ENCODE results near the gene DCLK2. TPM values are rescaled to one million over a fixed set of nuclear protein-coding genes. Genes with fewer than 3 reads are reported as not detected.

DCLK2 gene
- total and polyA plus RNA-seq, 5 donors = 7.3 to 15.3 (median 13.1) TPM

DNA sequence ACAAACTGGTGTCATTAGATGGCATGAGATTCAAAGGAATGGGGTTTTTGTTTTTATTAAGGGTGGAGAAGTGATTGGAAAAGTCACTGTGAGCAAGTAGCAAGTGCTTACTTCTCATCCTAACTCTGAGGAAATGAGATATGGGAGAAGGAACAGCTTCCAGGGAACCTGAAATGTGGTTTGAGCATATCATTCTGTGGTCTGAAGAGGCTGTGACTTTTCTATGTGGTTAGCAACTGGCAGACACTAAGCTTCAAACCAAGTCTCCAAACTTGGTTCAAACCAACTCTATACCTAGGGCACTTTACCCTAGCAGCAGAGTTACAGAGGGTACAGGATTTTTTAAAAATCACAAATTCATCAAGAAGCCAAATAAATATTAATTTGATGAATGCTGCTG is 58.2 kb downstream of the DCLK2 start:
- DNase-seq (no peak), ATAC-seq (no peak)
- intact Hi-C loops (cut with DNase I) = no loop called here
- Histone ChIP-seq H3K9me3 (ENCODE audit: control insufficient read depth, low read length) (no peaks in the 10 kb centered on the region), H3K4me1 (ENCODE audit: control insufficient read depth, insufficient read depth, low read length) (peaks cover 2% of the 10 kb centered on the region), H3K27ac (ENCODE audit: low read length) (no peak overlapping the region), H3K27me3 (ENCODE audit: control insufficient read depth, insufficient read depth) (no peaks in the 10 kb centered on the region), H3K4me3 (ENCODE audit: low read length) (no peak overlapping the region)

DNA sequence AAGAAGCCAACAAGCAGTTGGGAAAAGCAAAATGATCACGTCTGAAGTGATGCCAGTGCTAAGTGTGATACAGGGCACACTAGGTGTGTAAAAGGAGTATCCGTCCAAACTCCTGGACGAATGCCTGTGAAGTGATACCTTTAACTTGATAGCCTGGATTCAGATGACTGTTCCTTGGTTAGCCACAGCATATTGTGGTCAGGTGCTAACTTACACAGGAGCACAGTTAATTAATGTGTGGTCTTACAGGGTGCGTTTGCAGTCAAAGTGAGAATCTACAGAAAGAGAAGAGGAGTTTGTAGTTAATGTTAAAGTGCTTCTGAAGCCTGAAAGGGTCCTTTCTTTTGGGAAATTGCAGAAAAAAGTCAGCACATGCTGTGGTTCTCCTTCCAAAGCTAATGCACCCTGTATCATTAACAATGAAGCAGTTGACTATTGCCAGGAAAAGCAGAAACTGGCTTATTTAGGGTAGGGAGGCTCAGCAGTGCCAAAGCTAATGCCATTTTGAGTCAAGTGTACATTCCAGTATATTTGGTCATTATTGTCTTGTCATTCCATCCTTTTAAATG is 61.1 kb downstream of the DCLK2 start:
- intact Hi-C loops (cut with DNase I) = no loop called here
- H3K4me1 ChIP-seq (ENCODE audit: control insufficient read depth, insufficient read depth, low read length) = peaks cover 2% of the 10 kb centered on the region
- H3K4me3 ChIP-seq (ENCODE audit: low read length) = no peak overlapping the region
- 88% methylated on average over 4 of the region's 4 CpGs for WGBS
- no peaks in the 10 kb centered on the region for H3K27me3 ChIP-seq (ENCODE audit: control insufficient read depth, insufficient read depth)
- DNase-seq (no peak), ATAC-seq (no peak)
- no peaks in the 10 kb centered on the region for H3K9me3 ChIP-seq (ENCODE audit: control insufficient read depth, low read length)
- no peak overlapping the region for H3K27ac ChIP-seq (ENCODE audit: low read length)

DNA sequence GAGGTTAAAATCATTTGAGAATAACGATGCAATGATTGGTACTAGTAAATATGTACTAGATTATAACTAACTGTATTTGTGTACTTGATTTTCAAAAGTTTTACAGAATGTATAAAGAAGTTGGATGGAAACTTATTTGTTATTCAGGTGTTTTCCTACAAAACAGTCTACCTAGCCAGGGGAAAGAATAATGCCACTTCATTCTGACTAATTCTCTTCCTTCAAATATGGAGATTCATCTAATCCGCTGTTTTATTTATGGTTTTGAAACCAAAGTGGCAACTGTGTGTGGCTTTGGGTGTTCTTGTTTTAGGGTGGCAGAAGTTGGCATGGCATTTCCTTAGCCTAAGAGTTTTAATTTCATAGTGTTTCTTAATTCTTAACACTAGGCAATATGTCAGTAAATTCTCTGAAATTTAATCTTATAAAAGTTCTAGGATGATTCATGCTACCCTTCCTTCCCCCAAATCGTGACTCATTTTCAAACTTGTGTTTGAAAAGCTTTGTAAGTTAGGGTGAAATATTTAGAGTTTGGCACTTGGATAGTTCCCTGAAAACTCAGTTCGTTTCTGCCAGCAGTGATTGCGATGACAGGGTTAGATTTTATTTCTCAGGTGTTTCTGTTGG is 62.6 kb downstream of the DCLK2 start:
- H3K4me3 ChIP-seq (ENCODE audit: low read length) = no peak overlapping the region
- no peaks in the 10 kb centered on the region for H3K27me3 ChIP-seq (ENCODE audit: control insufficient read depth, insufficient read depth)
- intact Hi-C loops (cut with DNase I) = no loop called here
- H3K9me3 ChIP-seq (ENCODE audit: control insufficient read depth, low read length) = no peaks in the 10 kb centered on the region
- ATAC-seq = no peak
- WGBS = 65% methylated on average over 5 of the region's 5 CpGs
- H3K4me1 ChIP-seq (ENCODE audit: control insufficient read depth, insufficient read depth, low read length) = peaks cover 2% of the 10 kb centered on the region
- DNase-seq = no peak
- H3K27ac ChIP-seq (ENCODE audit: low read length) = no peak overlapping the region

DNA sequence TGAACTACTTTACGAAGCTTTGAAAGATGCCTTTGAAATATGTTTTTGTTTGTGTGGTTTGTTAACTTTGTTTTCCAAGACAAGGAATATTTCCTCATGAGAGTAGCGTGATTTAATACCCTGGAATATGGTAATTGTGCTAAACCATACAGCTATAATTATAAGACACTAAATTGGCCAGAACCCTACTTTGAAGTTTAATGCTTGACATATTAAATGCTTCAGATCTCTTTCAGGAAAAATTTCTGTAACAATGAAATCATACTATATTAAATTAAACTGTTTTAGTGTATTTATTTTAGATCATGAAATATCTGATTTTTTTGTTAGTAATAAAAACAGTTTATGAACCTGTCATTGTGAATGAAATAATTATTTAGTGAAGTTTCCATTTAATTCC is 63.5 kb downstream of the DCLK2 start:
- 66% methylated on average over 2 of the region's 2 CpGs for WGBS
- Histone ChIP-seq H3K9me3 (ENCODE audit: control insufficient read depth, low read length) (no peaks in the 10 kb centered on the region), H3K27me3 (ENCODE audit: control insufficient read depth, insufficient read depth) (no peaks in the 10 kb centered on the region), H3K4me1 (ENCODE audit: control insufficient read depth, insufficient read depth, low read length) (peaks cover 2% of the 10 kb centered on the region), H3K4me3 (ENCODE audit: low read length) (no peak overlapping the region), H3K27ac (ENCODE audit: low read length) (no peak overlapping the region)
- DNase-seq = no peak
- intact Hi-C loops (cut with DNase I) = no loop called here
- ATAC-seq = no peak

DNA sequence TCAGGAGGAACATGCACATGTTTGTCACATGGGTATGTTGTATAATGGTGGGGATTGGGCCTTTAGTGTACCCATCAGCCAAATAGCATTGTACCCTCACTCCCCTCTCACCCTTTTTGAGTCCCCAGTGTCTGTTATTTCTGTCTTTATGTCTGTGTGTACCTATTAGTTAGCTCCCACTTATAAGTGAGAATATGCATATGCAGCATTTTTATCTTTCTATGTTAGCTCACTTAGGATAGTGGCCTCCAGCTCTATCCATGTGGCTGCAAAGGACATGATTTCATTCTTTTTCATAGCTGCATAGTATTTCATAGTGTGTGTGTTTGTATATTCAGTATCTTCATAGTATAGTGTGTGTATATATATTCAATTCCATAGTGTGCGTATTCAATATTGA is 64.6 kb downstream of the DCLK2 start:
- intact Hi-C loops (cut with DNase I) = no loop called here
- no peak for ATAC-seq
- 99% methylated on average over 1 of the region's 1 CpG for WGBS

DNA sequence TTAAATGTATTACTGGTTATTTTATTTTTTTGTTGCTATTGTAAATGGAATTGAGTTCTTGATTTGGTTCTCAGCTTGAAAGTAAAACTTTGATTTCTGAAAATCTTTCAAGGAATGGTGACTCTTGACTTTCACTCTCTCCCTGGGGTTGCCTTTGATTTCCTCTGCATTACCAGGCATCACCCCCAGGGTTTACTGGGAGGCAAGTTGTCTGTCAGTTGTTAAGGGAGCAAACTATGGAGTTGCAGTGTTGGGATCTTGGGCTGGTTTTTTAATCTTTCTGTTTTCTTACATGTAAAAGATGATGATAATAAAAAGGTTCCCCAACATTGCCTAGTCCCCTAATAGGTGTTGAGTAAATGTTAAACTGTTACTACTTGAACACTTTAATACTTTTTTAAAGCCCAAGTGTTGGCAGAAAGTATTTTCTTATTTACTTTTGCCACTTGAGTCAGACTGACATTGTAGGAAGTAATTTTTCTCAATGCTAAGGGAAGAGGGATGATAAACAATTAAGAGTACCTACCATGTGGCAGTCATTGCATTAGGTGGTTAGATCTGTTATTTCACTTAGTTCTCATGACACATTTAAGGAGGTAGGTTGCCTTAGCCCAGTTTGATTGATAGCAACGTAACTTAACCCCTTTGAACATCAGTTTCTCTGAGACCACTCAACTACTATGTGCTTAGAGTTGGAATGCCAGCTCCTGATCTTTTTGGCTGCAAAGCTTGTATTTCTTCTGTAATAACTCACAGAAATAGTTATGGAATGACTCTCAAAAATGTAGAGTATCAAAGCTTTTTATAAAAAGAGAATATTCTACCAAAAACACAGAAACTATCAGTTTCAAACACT is 67.1 kb downstream of the DCLK2 start:
- H3K4me1 ChIP-seq (ENCODE audit: control insufficient read depth, insufficient read depth, low read length) = peaks cover 2% of the 10 kb centered on the region
- no peaks in the 10 kb centered on the region for H3K27me3 ChIP-seq (ENCODE audit: control insufficient read depth, insufficient read depth)
- ATAC-seq (no peak), DNase-seq (no peak)
- intact Hi-C loops (cut with DNase I) = no loop called here
- no peaks in the 10 kb centered on the region for H3K9me3 ChIP-seq (ENCODE audit: control insufficient read depth, low read length)
- H3K27ac ChIP-seq (ENCODE audit: low read length) = no peak overlapping the region
- 95% methylated on average over 1 of the region's 1 CpG for WGBS
- H3K4me3 ChIP-seq (ENCODE audit: low read length) = no peak overlapping the region

More for the DNA sequence above, 64.6 kb downstream of the DCLK2 start:
- Histone ChIP-seq H3K27ac (ENCODE audit: low read length) (no peak overlapping the region), H3K4me1 (ENCODE audit: control insufficient read depth, insufficient read depth, low read length) (no peaks in the 10 kb centered on the region), H3K4me3 (ENCODE audit: low read length) (no peak overlapping the region), H3K9me3 (ENCODE audit: control insufficient read depth, low read length) (no peaks in the 10 kb centered on the region), H3K27me3 (ENCODE audit: control insufficient read depth, insufficient read depth) (no peaks in the 10 kb centered on the region)
- no peak for DNase-seq

DNA sequence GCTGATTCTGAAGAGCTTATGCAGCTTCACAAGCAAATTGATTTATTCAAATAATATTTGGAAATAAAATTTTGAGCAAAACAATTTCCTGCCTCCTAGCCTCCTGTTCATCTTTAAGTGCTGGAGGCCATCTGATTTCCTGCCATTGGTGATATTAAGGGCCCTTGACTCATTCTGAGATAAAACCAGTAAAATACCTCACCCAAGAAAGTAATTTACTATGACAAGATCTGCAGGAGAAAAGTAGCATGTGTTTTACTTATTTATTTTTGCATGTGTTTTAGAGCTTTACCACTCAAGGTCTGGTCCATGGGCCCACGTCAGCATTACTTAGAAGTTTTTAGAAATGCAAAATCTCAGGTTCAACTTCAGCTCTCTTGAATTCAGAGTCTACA is 67.7 kb downstream of the DCLK2 start:
- DNase-seq = no peak
- intact Hi-C loops (cut with DNase I) = no loop called here
- Histone ChIP-seq H3K27me3 (ENCODE audit: control insufficient read depth, insufficient read depth) (no peaks in the 10 kb centered on the region), H3K9me3 (ENCODE audit: control insufficient read depth, low read length) (no peaks in the 10 kb centered on the region), H3K4me3 (ENCODE audit: low read length) (no peak overlapping the region), H3K27ac (ENCODE audit: low read length) (no peak overlapping the region), H3K4me1 (ENCODE audit: control insufficient read depth, insufficient read depth, low read length) (peaks cover 2% of the 10 kb centered on the region)
- WGBS = 93% methylated on average over 1 of the region's 1 CpG
- no peak for ATAC-seq

DNA sequence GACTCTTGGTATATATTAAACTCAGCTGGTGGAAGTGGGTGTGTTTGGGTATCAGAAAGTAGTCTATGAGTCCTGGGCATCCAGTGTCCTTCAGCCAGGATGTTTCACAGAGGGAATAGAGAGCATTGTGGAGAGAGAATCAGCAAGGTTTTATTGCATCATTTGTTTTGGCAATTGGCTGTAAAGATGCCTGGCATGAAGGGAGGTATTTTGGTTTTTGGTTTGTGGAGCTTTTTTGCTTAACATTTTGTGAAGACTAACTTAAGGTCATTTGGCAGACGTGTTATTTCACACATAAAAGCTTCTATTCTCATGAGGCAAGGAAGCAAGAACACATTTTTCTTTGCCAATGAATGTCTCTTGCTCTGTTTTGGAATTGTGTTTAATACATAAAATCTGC is 71.1 kb downstream of the DCLK2 start:
- Histone ChIP-seq H3K4me3 (ENCODE audit: low read length) (no peak overlapping the region), H3K9me3 (ENCODE audit: control insufficient read depth, low read length) (no peaks in the 10 kb centered on the region), H3K27ac (ENCODE audit: low read length) (no peak overlapping the region), H3K27me3 (ENCODE audit: control insufficient read depth, insufficient read depth) (no peaks in the 10 kb centered on the region), H3K4me1 (ENCODE audit: control insufficient read depth, insufficient read depth, low read length) (peaks cover 2% of the 10 kb centered on the region)
- intact Hi-C loops (cut with DNase I) = no loop called here
- ATAC-seq (peak; percentile 40 to 61), DNase-seq (no peak)
- 50% methylated on average over 1 of the region's 1 CpG for WGBS

DNA sequence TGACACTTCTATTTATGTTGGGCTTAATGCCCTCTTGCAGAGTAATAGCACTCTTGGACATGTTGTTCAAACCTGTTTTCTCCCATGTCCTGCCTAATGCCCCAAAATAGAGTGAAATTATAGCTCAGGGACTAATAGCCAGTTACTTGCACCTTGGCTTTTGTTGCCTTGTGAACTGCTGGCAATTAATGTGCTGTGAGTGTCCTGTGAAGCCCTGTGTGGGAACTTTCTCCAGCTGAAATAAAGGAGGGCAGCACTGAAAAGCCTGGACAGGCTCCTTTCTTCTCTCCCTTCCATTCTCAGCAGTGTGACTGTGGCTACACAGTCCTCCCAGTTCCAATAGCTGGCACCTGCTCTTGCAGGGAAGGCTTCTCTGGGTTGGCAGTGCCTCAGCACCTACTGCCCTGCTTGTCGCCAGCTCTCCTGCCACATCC is 72.4 kb downstream of the DCLK2 start:
- ATAC-seq (peak; percentile 67 to 75), DNase-seq (peak in 1 of 3 donors; percentile 57)
- Histone ChIP-seq H3K4me1 (ENCODE audit: control insufficient read depth, insufficient read depth, low read length) (peaks cover 2% of the 10 kb centered on the region), H3K4me3 (ENCODE audit: low read length) (no peak overlapping the region), H3K27me3 (ENCODE audit: control insufficient read depth, insufficient read depth) (no peaks in the 10 kb centered on the region), H3K27ac (ENCODE audit: low read length) (peak overlapping the region; percentile 56), H3K9me3 (ENCODE audit: control insufficient read depth, low read length) (no peaks in the 10 kb centered on the region)
- WGBS = 76% methylated on average over 1 of the region's 1 CpG
- intact Hi-C loops (cut with DNase I) = no loop called here

DNA sequence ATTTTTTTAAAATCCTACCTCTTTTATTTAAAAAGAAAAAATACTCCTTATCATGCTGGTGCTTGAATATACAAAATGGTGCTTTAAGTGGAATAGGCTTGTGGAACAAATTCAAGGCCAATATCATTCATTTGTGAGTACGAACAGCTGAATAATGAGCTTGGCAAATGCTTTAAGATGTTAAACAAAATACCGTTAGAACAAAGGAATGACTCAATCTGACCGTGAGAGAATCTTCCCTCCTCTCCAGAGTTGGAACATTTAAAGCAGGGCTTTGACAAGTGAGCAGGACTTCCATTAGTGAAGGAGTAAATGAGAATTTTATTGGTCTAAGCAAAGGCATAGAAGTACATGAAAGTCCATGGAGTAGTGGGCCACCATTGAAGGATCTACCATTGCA is 74.5 kb downstream of the DCLK2 start:
- Histone ChIP-seq H3K27ac (ENCODE audit: low read length) (no peak overlapping the region), H3K27me3 (ENCODE audit: control insufficient read depth, insufficient read depth) (no peaks in the 10 kb centered on the region), H3K4me1 (ENCODE audit: control insufficient read depth, insufficient read depth, low read length) (peaks cover 2% of the 10 kb centered on the region), H3K9me3 (ENCODE audit: control insufficient read depth, low read length) (no peaks in the 10 kb centered on the region), H3K4me3 (ENCODE audit: low read length) (no peak overlapping the region)
- intact Hi-C loops (cut with DNase I) = no loop called here
- no peak for DNase-seq
- ATAC-seq = no peak
- WGBS = 60% methylated on average over 3 of the region's 3 CpGs

DNA sequence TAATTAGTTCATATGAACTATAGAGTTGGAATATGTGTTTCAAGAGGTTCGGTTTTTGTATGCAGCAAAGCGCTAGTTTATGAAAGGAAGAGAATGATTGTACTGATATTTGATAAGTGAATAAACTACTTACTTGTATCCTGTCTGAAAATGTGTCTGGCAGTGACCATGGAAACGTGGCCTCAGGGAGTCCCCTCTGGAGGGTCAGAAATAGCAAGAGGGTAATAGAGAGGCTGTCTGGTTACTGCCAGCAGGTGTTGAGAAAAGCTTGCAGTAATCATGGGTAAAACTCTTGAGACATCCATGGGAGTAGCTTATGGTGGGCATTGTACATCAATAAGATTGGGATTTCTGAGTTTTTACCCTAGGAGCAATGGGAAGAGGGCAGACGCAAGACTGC is 77.1 kb downstream of the DCLK2 start:
- intact Hi-C loops (cut with DNase I) = no loop called here
- WGBS = 80% methylated on average over 4 of the region's 4 CpGs

More for the DNA sequence above, 77.1 kb downstream of the DCLK2 start:
- no peak overlapping the region for H3K27ac ChIP-seq (ENCODE audit: low read length)
- DNase-seq (no peak), ATAC-seq (no peak)
- H3K4me1 ChIP-seq (ENCODE audit: control insufficient read depth, insufficient read depth, low read length) = no peaks in the 10 kb centered on the region
- no peaks in the 10 kb centered on the region for H3K27me3 ChIP-seq (ENCODE audit: control insufficient read depth, insufficient read depth)
- no peaks in the 10 kb centered on the region for H3K9me3 ChIP-seq (ENCODE audit: control insufficient read depth, low read length)
- H3K4me3 ChIP-seq (ENCODE audit: low read length) = no peak overlapping the region
